DMS114 treated with DMSO at 0.1 percent for 48 hours (cell line): ENCODE data around the gene SMAD6.
A peak's percentile ranks its signal among the peaks of the same experiment; 100 is the strongest.

ENCODE experiments used
- DNase-seq: peaks from one replicate; lab custom pipeline; 2025; ENCODE audit not compliant: unreplicated experiment; lab: John Stamatoyannopoulos, UW

Gene SMAD6

DNA sequence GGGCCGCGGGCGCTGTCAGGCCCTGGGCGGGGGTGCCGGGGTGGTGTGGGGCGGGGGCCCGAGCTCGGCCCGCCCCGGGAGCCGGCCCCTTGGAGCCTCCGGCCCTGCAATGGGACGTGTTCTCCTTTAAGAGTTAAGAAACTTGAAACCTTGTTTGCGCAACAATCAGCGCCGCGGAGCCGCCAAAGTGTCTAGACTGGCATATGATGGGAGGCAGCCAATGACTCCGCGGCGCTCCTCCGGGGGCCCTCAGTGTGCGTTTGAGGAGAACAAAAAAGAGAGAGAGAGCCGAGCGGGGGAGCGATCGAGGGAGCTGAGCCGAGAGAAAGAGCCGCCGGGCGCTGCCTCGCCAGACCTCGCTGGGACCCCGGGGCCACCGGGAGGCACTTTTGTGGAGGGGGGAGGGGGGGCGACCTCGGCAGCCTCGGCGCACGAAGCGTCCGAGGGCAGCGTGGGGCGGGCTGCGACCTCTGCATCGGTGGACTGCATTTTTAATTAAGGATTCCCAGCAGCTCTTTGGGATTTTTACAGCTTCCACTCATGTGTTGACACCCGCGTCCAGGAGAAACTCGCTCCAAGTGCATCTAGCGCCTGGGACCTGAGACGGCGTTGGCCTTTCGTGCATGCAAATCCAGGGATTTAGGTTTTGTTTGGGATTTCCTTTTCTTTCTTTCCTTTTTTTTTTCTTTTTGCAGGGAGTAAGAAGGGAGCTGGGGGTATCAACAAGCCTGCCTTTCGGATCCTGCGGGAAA lies at the start of gene SMAD6:
TSS of gene SMAD6 (plus strand) at position 202 of the 752 bp plus-strand sequence. CDS start 1,023 bp downstream, outside the sequence.
- peak; percentile 97 for DNase-seq

DNA sequence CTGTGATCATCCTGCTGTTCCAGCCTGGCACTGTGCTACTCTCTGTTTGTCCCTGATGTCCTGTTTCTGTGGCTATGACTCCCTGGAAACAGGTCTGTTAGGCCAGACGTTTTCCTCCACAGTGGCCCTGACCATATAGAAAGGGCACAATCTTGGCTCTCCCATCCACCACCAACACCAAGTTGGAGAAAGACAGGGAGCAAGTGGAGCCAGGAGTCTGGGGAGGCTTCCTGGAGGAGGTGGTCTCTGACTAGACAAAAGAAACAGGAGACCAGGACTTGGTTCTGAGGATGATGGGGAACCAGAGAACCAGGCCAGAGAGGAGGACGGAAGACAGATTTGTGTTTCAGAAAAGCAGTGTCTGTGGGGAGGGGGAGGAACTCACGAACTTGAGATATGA lies 49.2 kb upstream of the SMAD6 start:
- DNase-seq: no peak

DNA sequence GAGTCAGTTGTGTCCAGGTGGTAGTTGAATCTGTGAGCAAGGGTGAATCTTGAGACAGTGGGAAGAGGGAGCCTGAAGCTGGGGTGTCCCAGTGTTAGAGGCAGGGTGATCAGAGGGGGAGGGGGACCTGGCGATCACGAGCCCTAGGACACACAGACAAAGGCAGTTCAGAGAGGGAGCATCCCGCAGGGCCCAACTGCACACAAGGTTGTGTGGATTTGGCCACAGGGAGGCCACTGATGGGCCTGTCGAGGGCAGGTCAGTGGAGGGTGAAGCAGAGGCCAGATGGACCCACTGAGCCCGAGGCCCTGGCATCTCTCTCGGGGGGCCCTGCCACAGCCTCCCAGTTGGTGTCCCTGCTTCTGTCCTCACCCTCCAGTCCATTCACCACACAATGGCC lies 48.6 kb upstream of the SMAD6 start:
- DNase-seq: no peak

GRCh38 chr15:66653852-66654251 lies 48.2 kb upstream of the SMAD6 start:
- no peak for DNase-seq

DNA sequence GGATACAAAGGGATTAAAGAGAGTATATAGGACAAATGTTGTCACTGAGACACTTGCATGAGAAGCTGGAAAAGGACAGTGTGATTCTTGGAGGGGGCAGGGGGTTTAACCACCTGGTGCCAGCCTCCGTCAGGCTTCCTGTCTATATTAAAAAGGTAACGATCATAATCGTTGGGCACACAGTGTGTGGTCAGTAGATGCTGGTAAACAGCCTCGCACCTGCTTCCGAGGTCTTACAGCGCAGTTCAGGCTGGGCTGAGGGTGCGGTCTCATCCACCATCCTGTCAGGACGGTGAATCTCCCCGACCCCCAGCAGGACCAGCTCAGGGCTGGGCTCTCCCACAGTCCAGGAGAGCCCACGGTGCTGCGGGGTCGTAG lies 47.7 kb upstream of the SMAD6 start:
- no peak for DNase-seq

DNA sequence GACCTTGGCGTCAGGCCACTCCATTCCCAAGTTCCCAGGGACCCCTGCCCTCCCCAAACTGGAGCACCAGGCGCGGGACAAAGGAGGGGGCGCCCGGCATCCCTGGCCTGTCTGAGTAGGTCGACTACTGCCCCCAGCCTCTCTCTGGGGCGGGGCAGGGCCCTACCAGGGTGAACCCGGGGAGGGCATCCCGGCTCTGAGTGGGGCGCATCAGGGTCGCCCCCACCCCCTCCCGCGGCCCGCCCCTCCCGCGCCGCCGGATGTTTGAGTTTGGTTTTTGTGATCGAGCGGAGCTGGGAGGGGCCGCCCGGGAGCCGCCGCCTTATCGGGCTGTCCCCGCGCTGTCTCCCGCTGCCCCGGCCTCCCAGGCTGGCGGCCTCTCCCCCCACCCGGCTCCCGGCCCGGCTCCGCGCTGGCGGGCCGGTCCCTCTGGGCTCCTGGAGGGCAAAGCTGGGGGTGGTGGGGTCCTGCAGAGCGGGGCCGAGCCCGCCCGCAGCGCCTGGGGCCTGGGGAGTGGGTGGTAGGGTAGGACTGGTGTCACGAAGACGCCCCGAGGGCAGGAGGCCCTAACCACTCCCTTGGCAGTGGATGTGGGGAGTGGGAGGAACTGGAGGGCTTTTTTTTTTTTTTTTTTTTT lies 47.2 kb upstream of the SMAD6 start:
- DNase-seq: no peak

- no peak for DNase-seq
Measured at GRCh38 chr15:66655511-66655910, 46.5 kb upstream of the SMAD6 start.

GRCh38 chr15:66655997-66656396 lies 46.0 kb upstream of the SMAD6 start:
- DNase-seq: no peak

- DNase-seq: no peak
Measured at GRCh38 chr15:66657185-66658020, 44.6 kb upstream of the SMAD6 start.

DNA sequence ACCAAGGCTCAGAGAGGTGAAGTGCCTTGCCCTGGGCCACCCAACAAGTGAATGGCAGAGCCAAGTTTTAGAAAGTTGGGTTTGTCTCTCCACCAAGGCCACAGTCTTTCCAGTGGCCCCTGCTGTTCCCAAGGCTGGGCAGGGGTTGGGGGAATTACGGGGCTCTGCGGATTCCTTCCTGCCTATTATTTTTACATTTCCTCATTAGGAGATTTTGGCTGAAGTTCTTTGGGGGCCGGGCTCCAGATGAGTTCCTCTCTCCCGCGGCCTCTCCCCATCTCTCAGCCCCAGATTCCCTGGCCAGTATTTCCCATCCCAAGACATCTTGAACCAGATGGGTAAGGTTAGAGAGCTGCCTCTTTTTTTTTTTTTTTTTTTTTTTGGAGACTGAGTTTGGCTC lies 44.0 kb upstream of the SMAD6 start:
- no peak for DNase-seq

- no peak for DNase-seq
Measured at GRCh38 chr15:66658855-66659254, 43.2 kb upstream of the SMAD6 start.

- no peak for DNase-seq
Measured at GRCh38 chr15:66659384-66659783, 42.7 kb upstream of the SMAD6 start.

DNA sequence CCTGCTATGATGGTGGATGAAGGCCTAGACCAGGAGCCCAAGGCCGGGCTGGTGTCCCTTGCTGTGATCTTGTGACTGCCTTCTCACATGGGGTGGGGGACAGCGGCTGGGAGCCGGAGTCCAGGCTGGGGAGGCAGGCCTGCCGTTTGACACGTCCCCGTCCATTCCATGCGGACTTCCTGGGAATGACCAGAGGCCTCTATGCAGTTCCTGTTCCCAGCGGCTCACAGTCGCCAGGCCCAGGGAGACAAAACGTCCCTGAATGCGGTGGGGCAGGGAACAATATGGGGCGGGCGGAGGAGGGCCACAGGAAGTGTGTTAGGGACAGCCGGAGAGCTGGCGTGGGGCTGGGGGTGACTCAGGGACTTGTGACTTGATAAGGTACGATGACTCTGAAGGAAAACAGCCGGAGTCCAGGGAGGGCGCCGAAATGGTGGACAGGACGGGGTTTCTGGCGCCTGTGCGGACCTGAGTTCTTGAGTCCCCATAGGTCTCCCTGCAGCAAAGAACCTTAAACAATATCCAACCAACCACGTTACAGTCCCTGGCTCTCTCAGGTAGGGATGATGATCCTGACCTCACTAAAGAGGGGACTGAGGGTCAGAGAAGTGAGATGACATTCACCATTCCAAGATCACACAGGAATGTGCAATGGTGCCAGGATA lies 40.5 kb upstream of the SMAD6 start:
- no peak for DNase-seq

DNA sequence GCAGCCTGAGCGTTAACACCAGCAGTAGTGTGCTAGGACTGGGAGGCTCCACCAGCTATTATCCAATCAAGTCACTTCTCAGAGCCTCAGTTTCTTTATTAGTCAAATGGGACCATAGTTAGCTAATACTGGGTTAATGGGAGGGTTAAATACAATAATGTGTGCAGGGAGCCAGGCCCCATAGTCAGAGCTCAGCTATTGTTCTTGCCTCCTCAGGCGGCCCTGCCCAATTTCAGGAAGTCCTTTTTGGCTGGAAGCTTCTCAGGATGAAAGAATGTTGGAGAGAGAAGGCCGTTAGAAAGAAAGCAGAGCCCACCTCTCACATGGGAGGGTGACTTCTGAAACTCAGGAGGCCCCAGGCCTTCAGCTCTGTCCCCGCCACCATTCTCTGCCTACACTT lies 39.5 kb upstream of the SMAD6 start:
- no peak for DNase-seq

- DNase-seq: no peak
Measured at GRCh38 chr15:66663664-66664063, 38.4 kb upstream of the SMAD6 start.

GRCh38 chr15:66670175-66670574 lies 31.9 kb upstream of the SMAD6 start:
- DNase-seq: no peak

GRCh38 chr15:66670762-66671580 lies 31.1 kb upstream of the SMAD6 start:
- no peak for DNase-seq

DNA sequence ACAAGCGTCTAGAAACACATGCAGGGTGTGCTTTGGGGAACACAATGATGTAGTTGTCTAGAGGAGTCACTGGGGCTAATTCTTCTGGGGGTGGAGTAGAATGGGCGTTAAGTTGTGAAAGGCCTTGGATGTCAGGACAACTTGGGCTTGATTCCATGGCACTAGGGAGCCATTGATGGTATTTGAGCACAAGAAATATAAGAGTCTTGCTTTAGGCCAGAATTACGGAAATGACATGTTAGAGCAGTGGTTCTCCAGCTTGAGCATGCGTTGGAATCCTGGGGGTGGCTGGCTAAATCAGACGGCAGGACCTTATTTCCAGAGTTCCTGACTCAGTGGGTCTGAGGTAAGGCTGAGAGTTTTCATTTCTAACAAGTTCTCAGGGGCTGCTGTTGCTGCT lies 29.2 kb upstream of the SMAD6 start:
- DNase-seq: no peak

DNA sequence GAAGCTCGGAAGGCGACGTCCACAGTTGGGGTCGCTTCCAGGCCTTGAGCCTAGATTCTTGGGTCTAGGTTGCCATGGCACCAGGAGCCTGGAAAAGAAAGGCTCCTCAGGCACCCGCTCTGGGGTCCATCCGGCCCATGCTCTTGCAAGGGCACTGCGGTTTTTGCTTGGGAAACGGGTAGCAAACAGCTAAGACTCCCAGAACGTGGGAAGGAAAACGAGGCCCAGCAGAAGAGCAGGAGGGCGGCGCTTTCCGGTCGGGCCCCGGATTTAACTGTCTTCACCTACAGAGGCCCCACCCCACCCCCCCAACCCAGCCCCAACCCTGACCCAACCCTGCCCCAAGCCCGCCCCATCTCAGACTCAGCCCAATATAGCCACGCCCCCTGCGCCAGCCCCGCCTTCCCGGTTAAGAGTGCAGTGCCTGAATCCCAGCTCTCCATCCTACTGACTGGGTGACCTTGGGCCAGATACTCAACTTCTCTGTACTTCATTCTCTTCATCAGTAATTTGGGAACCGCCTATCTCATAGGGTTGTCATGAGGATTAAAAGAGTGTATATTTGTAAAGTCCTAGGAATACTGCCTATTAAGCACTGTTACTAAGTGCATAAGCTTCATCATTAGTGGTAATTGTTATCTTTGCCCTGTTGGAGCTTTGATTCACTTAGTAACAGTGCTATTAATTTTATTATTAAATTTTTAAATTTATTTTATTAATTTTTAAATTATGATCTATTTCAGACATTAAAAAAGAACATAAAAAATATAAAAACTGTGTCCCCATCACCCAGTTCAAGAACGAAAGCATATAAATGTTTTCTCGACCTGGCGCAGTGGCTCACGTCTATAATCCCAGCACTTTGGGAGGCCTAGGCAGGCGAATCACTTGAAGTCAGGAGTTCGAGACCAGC lies 28.4 kb upstream of the SMAD6 start:
- DNase-seq: no peak

GRCh38 chr15:66674756-66675155 lies 27.3 kb upstream of the SMAD6 start:
- no peak for DNase-seq
